GM23248 (cell line): ENCODE data around the gene CDC25A. TPM values are rescaled to one million over a fixed set of nuclear protein-coding genes. Genes with fewer than 3 reads are reported as not detected.

Source experiments
- DNase-seq: peaks from one replicate; pipeline ENCODE4 v3.0.0-alpha.2; 2015
- H2AFZ ChIP-seq: fragments of 200-600 bp; sonication (generic); 2 replicates; pipeline ENCODE4 v1.6.1; 2016; ENCODE audit warnings: antibody characterized with exemption
- H3F3A ChIP-seq: fragments of 200-600 bp; sonication (generic); 2 replicates; pipeline ENCODE4 v1.6.1; 2016; ENCODE audit warnings: mild to moderate bottlenecking, antibody characterized with exemption, mixed run types; ENCODE audit not compliant: insufficient read depth
- H3K27ac ChIP-seq: fragments of 200-600 bp; sonication (generic); 2 replicates; pipeline ENCODE4 v1.5.1; 2016; ENCODE audit warnings: mild to moderate bottlenecking
- H3K27me3 ChIP-seq: fragments of 200-600 bp; sonication (generic); replicated peaks from 2 replicates; pipeline ENCODE4 v1.6.1; 2016; ENCODE audit warnings: mild to moderate bottlenecking; ENCODE audit not compliant: insufficient read depth
- H3K36me3 ChIP-seq: fragments of 200-600 bp; sonication (generic); 2 replicates; pipeline ENCODE4 v1.6.1; 2016; ENCODE audit warnings: low read depth, mild to moderate bottlenecking
- H3K4me1 ChIP-seq: fragments of 200-600 bp; sonication (generic); 2 replicates; pipeline ENCODE4 v1.6.1; 2016; ENCODE audit warnings: mild to moderate bottlenecking; ENCODE audit not compliant: insufficient read depth
- H3K4me2 ChIP-seq: fragments of 200-600 bp; sonication (generic); one replicate; pipeline ENCODE4 v1.6.1; 2016; ENCODE audit warnings: mild to moderate bottlenecking; ENCODE audit not compliant: unreplicated experiment
- H3K4me3 ChIP-seq: fragments of 200-600 bp; sonication (generic); 2 replicates; pipeline ENCODE4 v1.5.1; 2016; ENCODE audit warnings: mild to moderate bottlenecking
- H3K79me2 ChIP-seq: fragments of 200-600 bp; sonication (generic); 2 replicates; pipeline ENCODE4 v1.6.1; 2016; ENCODE audit warnings: mild to moderate bottlenecking; ENCODE audit not compliant: insufficient read depth
- H3K9ac ChIP-seq: fragments of 200-600 bp; sonication (generic); 2 replicates; pipeline ENCODE4 v1.6.1; 2016; ENCODE audit warnings: mild to moderate bottlenecking
- H3K9me2 ChIP-seq: fragments of 200-600 bp; sonication (generic); 2 replicates; pipeline ENCODE4 v1.6.1; 2016; ENCODE audit warnings: mixed run types, mild to moderate bottlenecking, moderate library complexity; ENCODE audit not compliant: insufficient read depth
- H3K9me3 ChIP-seq: fragments of 200-600 bp; sonication (generic); one replicate; pipeline ENCODE4 v1.6.1; 2017; ENCODE audit warnings: low read depth
- H4K20me1 ChIP-seq: fragments of 200-600 bp; sonication (generic); 2 replicates; pipeline ENCODE4 v1.6.0; 2016; ENCODE audit not compliant: insufficient read depth
- EZH2 ChIP-seq: fragments of 200-600 bp; sonication (generic); IDR thresholded peaks from 2 replicates; pipeline ENCODE4 v1.6.1; 2018; ENCODE audit warnings: antibody characterized with exemption, mild to moderate bottlenecking; ENCODE audit not compliant: insufficient read depth, poor library complexity, severe bottlenecking
- EZH2phosphoT487 ChIP-seq: fragments of 200-600 bp; sonication (generic); IDR thresholded peaks from 2 replicates; pipeline ENCODE4 v1.6.1; 2018; ENCODE audit warnings: antibody characterized with exemption, moderate library complexity, mild to moderate bottlenecking, low read depth; ENCODE audit not compliant: insufficient read depth
- WGBS, 2 experiments: methylation state at CpG; one replicate each; pipeline ENCODE4 v1.1.6; 2015 to 2017; ENCODE audit warnings: low lambda C conversion rate in 2 of 2, low coverage in 1 of 2; ENCODE audit errors: missing lambda C conversion rate in 2 of 2; 5-methylcytosine and 5-hydroxymethylcytosine counted together
- in situ Hi-C: fragments of 300-500 bp; cut with MboI; formaldehyde crosslinking; loops from 2 replicates; pipeline ENCODE4 v1.15.0; 2020
- polyA plus RNA-seq: library from polyadenylated mRNA; unstranded; fragments of >200 nt; fragmentation: Nextera tagmentation; extraction: Ambion mirVana; gene quantifications from 2 replicates; pipeline ENCODE4 v1.2.1, GENCODE V29; 2016
- total RNA-seq: library from RNA; depleted of rRNA; stranded (reverse); fragments of >200 nt; shearing (Covaris generic); gene quantifications from 2 replicates; pipeline ENCODE4 v1.2.3, GENCODE V29; 2014

CDC25A gene
- total and polyA plus RNA-seq, 2 experiments from 2014 or later = 1.5 to 4.3 TPM

GRCh38 chr3:48151058-48151806, 37.0 kb downstream of the CDC25A start:
- no peaks in the 10 kb centered on the region for H3K79me2 ChIP-seq
- H3K4me2 ChIP-seq = no peak overlapping the region
- peaks cover 13% of the 10 kb centered on the region; the same call in 1 of the 2 replicates for H3F3A ChIP-seq
- DNase-seq = peak; percentile 87
- no peak overlapping the region for H3K27ac ChIP-seq
- H2AFZ ChIP-seq = 0 out of 2 replicates have a peak overlapping the region, but pooled peaks have one; percentile 21
- H3K9me3 ChIP-seq = no peaks in the 10 kb centered on the region
- WGBS, 2 experiments = 29 to 30% methylated on average over 8 of the region's 8 CpGs
- H3K9me2 ChIP-seq = no peaks in the 10 kb centered on the region
- H3K27me3 ChIP-seq = no peaks in the 10 kb centered on the region
- no peaks in the 10 kb centered on the region for H4K20me1 ChIP-seq
- H3K9ac ChIP-seq = no peak overlapping the region
- peaks cover 13% of the 10 kb centered on the region; the same call in 1 of the 2 replicates for H3K4me1 ChIP-seq
- H3K4me3 ChIP-seq = no peak overlapping the region
- in situ Hi-C loops = loop anchor here (10.0 kb wide), 2 partner anchors 156 to 316 kb away; no protein-coding TSS in a partner anchor
- no peaks in the 10 kb centered on the region for H3K36me3 ChIP-seq
- TF ChIP-seq EZH2 (no peak), EZH2phosphoT487 (no peak)

GRCh38 chr3:48143992-48144391, 44.2 kb downstream of the CDC25A start:
- Histone ChIP-seq H3K4me2 (no peak overlapping the region), H3K9me3 (no peaks in the 10 kb centered on the region), H3F3A (no peaks in the 10 kb centered on the region), H3K79me2 (no peaks in the 10 kb centered on the region), H3K36me3 (no peaks in the 10 kb centered on the region), H3K4me1 (no peaks in the 10 kb centered on the region), H4K20me1 (no peaks in the 10 kb centered on the region), H3K4me3 (no peak overlapping the region), H3K9ac (no peak overlapping the region), H3K27ac (no peak overlapping the region), H3K27me3 (no peaks in the 10 kb centered on the region), H2AFZ (no peak overlapping the region), H3K9me2 (no peaks in the 10 kb centered on the region)
- WGBS, 2 experiments = 90 to 96% methylated on average over 5 of the region's 5 CpGs
- in situ Hi-C loops = no loop called here
- no peak for DNase-seq
- TF ChIP-seq EZH2 (no peak), EZH2phosphoT487 (no peak)

- no peaks in the 10 kb centered on the region for H3K4me1 ChIP-seq
- TF ChIP-seq EZH2phosphoT487 = no peak
- TF ChIP-seq EZH2 = no peak
- in situ Hi-C loops = no loop called here
Measured at GRCh38 chr3:48143567-48143966, 44.6 kb downstream of the CDC25A start.

GRCh38 chr3:48142316-48142870, 45.8 kb downstream of the CDC25A start:
- Histone ChIP-seq H3K36me3 (no peaks in the 10 kb centered on the region), H3K27ac (no peak overlapping the region), H3K9me2 (no peaks in the 10 kb centered on the region), H2AFZ (no peak overlapping the region), H3K9ac (no peak overlapping the region), H3F3A (no peaks in the 10 kb centered on the region), H3K4me3 (no peak overlapping the region), H4K20me1 (no peaks in the 10 kb centered on the region), H3K27me3 (no peaks in the 10 kb centered on the region), H3K79me2 (no peaks in the 10 kb centered on the region), H3K4me2 (no peak overlapping the region), H3K9me3 (no peaks in the 10 kb centered on the region), H3K4me1 (no peaks in the 10 kb centered on the region)
- 77 to 85% methylated on average over 11 of the region's 11 CpGs for WGBS, 2 experiments
- TF ChIP-seq EZH2phosphoT487 (no peak), EZH2 (no peak)
- in situ Hi-C loops = no loop called here
- no peak for DNase-seq

More at GRCh38 chr3:48143567-48143966, 44.6 kb downstream of the CDC25A start:
- H3K9ac ChIP-seq = no peak overlapping the region
- no peak for DNase-seq
- H3K36me3 ChIP-seq = no peaks in the 10 kb centered on the region
- no peaks in the 10 kb centered on the region for H4K20me1 ChIP-seq
- H3K27me3 ChIP-seq = no peaks in the 10 kb centered on the region
- no peaks in the 10 kb centered on the region for H3K9me2 ChIP-seq
- H3K4me3 ChIP-seq = no peak overlapping the region
- H3K9me3 ChIP-seq = no peaks in the 10 kb centered on the region
- no peaks in the 10 kb centered on the region for H3K79me2 ChIP-seq
- WGBS, 2 experiments = 95 to 97% methylated on average over 3 of the region's 3 CpGs
- H3K27ac ChIP-seq = no peak overlapping the region
- no peak overlapping the region for H2AFZ ChIP-seq
- H3F3A ChIP-seq = no peaks in the 10 kb centered on the region
- no peak overlapping the region for H3K4me2 ChIP-seq
